ENCODE measurements around the gene DNAH10.

DNAH10 gene

DNA sequence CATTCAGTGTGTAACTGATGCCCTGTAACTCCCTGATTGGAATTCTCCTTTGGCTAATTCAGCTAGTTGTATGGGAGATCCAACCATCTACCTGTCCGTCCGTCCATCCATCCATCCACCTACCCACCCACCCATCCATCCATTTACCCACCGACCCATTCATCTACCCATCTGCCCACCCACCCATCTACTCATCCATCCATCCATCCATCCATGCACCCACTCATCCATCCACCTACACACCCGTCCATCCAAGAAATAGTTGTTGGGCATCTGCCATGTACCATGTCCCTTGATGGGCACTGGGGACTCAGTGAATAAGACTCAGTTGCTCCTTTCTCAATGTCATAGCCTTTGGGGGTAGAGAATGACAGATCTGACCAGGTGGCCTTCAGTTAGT, 162.4 kb downstream of the DNAH10 start:
- no peaks in the 10 kb centered on the region for H3K9me3 ChIP-seq (ENCODE audit: control extremely low read depth in 1 of 5, control insufficient read depth in 4 of 5, insufficient read depth in 2 of 5, low read depth in 1 of 5, low read length in 4 of 5)
- no peak overlapping the region for H3K4me3 ChIP-seq (ENCODE audit: control insufficient read depth in 1 of 7, extremely low read depth in 1 of 7, insufficient read depth in 4 of 7, low read depth in 2 of 7, low read length in 6 of 7)
- 89% methylated on average over 3 of the region's 4 CpGs for WGBS (ENCODE audit: insufficient coverage)
- no peaks in the 10 kb centered on the region for H3K36me3 ChIP-seq (ENCODE audit: control insufficient read depth in 4 of 4, insufficient read depth in 4 of 4, low read length in 3 of 4)
- ChIA-PET POLR2A (no interaction called here), CTCF (interaction anchor here (1.4 kb wide), 1 partner anchor 14 kb away, joined by 5 read pairs; no protein-coding TSS in a partner anchor)
- H3K4me1 ChIP-seq (ENCODE audit: control extremely low read depth in 1 of 4, control insufficient read depth in 4 of 4, insufficient read depth in 4 of 4, low read length in 3 of 4) = no peaks in the 10 kb centered on the region
- DNase-seq = no peak
- H3K27ac ChIP-seq (ENCODE audit: insufficient read depth in 1 of 2, low read depth in 1 of 2, low read length in 2 of 2, poor library complexity in 1 of 2, severe bottlenecking in 2 of 2) = no peak overlapping the region
- H3K27me3 ChIP-seq (replicated peaks in 2 of 5; ENCODE audit: control insufficient read depth in 4 of 5, insufficient read depth in 5 of 5, low read length in 4 of 5) = no peaks in the 10 kb centered on the region

DNA sequence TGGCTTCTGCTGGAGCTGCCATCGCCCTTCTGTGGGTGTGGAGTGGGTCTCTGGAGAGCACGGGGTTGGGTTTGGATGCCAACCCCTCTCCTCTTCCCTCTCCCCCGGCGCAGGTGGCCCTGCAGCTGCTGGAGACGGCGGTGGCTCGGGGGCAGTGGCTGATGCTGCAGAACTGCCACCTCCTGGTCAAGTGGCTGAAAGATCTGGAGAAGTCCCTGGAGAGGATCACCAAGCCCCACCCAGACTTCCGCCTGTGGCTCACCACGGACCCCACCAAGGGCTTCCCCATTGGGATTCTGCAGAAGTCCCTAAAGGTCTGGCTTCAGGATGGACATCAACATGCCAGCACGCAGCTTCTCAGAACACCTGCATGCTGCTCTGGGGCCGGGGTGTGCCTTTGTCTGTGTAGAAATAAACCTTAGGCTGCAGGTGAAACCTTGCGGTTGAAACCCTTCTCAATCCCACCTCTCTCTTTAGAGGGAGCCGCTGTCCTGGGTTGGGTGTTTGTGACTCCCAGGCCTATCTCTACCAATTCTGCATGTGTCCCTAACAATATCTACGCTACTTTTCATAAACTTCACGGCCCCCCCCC, 166.3 kb downstream of the DNAH10 start:
- H3K9me3 ChIP-seq (ENCODE audit: control extremely low read depth in 1 of 5, control insufficient read depth in 4 of 5, insufficient read depth in 2 of 5, low read depth in 1 of 5, low read length in 4 of 5) = no peaks in the 10 kb centered on the region
- H3K27me3 ChIP-seq (replicated peaks in 2 of 5; ENCODE audit: control insufficient read depth in 4 of 5, insufficient read depth in 5 of 5, low read length in 4 of 5) = no peaks in the 10 kb centered on the region
- H3K4me3 ChIP-seq (ENCODE audit: control insufficient read depth in 1 of 7, extremely low read depth in 1 of 7, insufficient read depth in 4 of 7, low read depth in 2 of 7, low read length in 6 of 7) = no peak overlapping the region
- no peaks in the 10 kb centered on the region for H3K36me3 ChIP-seq (ENCODE audit: control insufficient read depth in 4 of 4, insufficient read depth in 4 of 4, low read length in 3 of 4)
- CTCF ChIA-PET = interaction anchor here (0.8 to 1.9 kb wide), 5 partner anchors 23 to 55 kb away, joined by 3 to 6 read pairs (median 5); no protein-coding TSS in a partner anchor
- H3K27ac ChIP-seq (ENCODE audit: insufficient read depth in 1 of 2, low read depth in 1 of 2, low read length in 2 of 2, poor library complexity in 1 of 2, severe bottlenecking in 2 of 2) = no peak overlapping the region
- DNase-seq = no peak
- H3K4me1 ChIP-seq (ENCODE audit: control extremely low read depth in 1 of 4, control insufficient read depth in 4 of 4, insufficient read depth in 4 of 4, low read length in 3 of 4) = no peaks in the 10 kb centered on the region
- 94% methylated on average over 8 of the region's 15 CpGs for WGBS (ENCODE audit: insufficient coverage)
- POLR2A ChIA-PET = no interaction called here

GRCh38 chr12:123928897-123929296, 166.8 kb downstream of the DNAH10 start:
- H3K9me3 ChIP-seq (ENCODE audit: control extremely low read depth in 1 of 5, control insufficient read depth in 4 of 5, insufficient read depth in 2 of 5, low read depth in 1 of 5, low read length in 4 of 5) = no peaks in the 10 kb centered on the region
- no peak overlapping the region for H3K27ac ChIP-seq (ENCODE audit: insufficient read depth in 1 of 2, low read depth in 1 of 2, low read length in 2 of 2, poor library complexity in 1 of 2, severe bottlenecking in 2 of 2)
- H3K4me1 ChIP-seq (ENCODE audit: control extremely low read depth in 1 of 4, control insufficient read depth in 4 of 4, insufficient read depth in 4 of 4, low read length in 3 of 4) = no peaks in the 10 kb centered on the region
- POLR2A ChIA-PET = no interaction called here
- CTCF ChIA-PET = interaction anchor here (0.9 to 1.9 kb wide), 2 partner anchors 24 to 55 kb away, joined by 3 to 6 read pairs; no protein-coding TSS in a partner anchor
- no peak overlapping the region for H3K4me3 ChIP-seq (ENCODE audit: control insufficient read depth in 1 of 7, extremely low read depth in 1 of 7, insufficient read depth in 4 of 7, low read depth in 2 of 7, low read length in 6 of 7)
- 100% methylated on average over 3 of the region's 7 CpGs for WGBS (ENCODE audit: insufficient coverage)
- H3K27me3 ChIP-seq (replicated peaks in 2 of 5; ENCODE audit: control insufficient read depth in 4 of 5, insufficient read depth in 5 of 5, low read length in 4 of 5) = no peaks in the 10 kb centered on the region
- H3K36me3 ChIP-seq (ENCODE audit: control insufficient read depth in 4 of 4, insufficient read depth in 4 of 4, low read length in 3 of 4) = no peaks in the 10 kb centered on the region
- no peak for DNase-seq

DNA sequence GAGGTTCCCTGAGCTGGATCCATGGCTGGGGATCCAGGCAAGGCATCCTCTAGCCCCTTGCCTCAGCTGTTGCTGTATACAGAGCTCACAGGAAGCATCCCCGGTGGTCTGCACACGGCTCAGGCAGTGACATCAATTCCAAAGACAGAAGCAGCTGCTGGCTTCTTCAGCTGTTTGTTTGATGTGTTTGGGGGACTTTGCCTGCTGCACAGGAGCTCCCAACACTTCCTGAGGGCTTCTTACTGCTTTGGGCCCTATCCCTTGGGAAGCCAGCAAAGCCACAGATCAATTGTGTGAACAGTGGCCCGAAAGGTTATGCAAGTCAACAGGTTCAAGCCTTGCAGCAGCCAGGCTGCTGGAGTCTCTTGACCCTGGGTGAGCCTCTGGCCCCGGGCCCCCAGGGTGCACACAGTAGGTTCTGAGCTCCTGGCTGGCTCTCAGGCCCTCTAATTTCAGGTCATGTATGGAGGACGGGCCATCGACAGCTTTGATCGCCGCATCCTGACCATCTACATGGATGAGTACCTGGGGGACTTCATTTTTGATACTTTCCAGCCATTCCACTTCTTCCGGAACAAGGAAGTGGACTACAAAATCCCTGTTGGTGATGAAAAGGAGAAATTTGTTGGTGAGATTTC, 168.0 kb downstream of the DNAH10 start:
- WGBS (ENCODE audit: insufficient coverage) = 98% methylated on average over 7 of the region's 9 CpGs
- CTCF ChIA-PET = interaction anchor here (0.5 to 1.9 kb wide), 2 partner anchors 25 to 78 kb away, joined by 3 to 6 read pairs; no protein-coding TSS in a partner anchor
- Histone ChIP-seq H3K4me3 (ENCODE audit: control insufficient read depth in 1 of 7, extremely low read depth in 1 of 7, insufficient read depth in 4 of 7, low read depth in 2 of 7, low read length in 6 of 7) (no peak overlapping the region), H3K27me3 (replicated peaks in 2 of 5; ENCODE audit: control insufficient read depth in 4 of 5, insufficient read depth in 5 of 5, low read length in 4 of 5) (no peaks in the 10 kb centered on the region), H3K36me3 (ENCODE audit: control insufficient read depth in 4 of 4, insufficient read depth in 4 of 4, low read length in 3 of 4) (peaks cover 0 to 2% (median 0%) of the 10 kb centered on the region in 4 experiments), H3K27ac (ENCODE audit: insufficient read depth in 1 of 2, low read depth in 1 of 2, low read length in 2 of 2, poor library complexity in 1 of 2, severe bottlenecking in 2 of 2) (no peak overlapping the region), H3K4me1 (ENCODE audit: control extremely low read depth in 1 of 4, control insufficient read depth in 4 of 4, insufficient read depth in 4 of 4, low read length in 3 of 4) (no peaks in the 10 kb centered on the region), H3K9me3 (ENCODE audit: control extremely low read depth in 1 of 5, control insufficient read depth in 4 of 5, insufficient read depth in 2 of 5, low read depth in 1 of 5, low read length in 4 of 5) (no peaks in the 10 kb centered on the region)
- POLR2A ChIA-PET = no interaction called here
- DNase-seq = no peak

GRCh38 chr12:123931686-123932321, 169.7 kb downstream of the DNAH10 start:
- H3K9me3 ChIP-seq (ENCODE audit: control extremely low read depth in 1 of 5, control insufficient read depth in 4 of 5, insufficient read depth in 2 of 5, low read depth in 1 of 5, low read length in 4 of 5) = no peaks in the 10 kb centered on the region
- no peak overlapping the region for H3K27ac ChIP-seq (ENCODE audit: insufficient read depth in 1 of 2, low read depth in 1 of 2, low read length in 2 of 2, poor library complexity in 1 of 2, severe bottlenecking in 2 of 2)
- DNase-seq = no peak
- CTCF ChIA-PET = no interaction called here
- no peak overlapping the region for H3K4me3 ChIP-seq (ENCODE audit: control insufficient read depth in 1 of 7, extremely low read depth in 1 of 7, insufficient read depth in 4 of 7, low read depth in 2 of 7, low read length in 6 of 7)
- peaks cover 0 to 12% (median 2%) of the 10 kb centered on the region in 4 experiments for H3K36me3 ChIP-seq (ENCODE audit: control insufficient read depth in 4 of 4, insufficient read depth in 4 of 4, low read length in 3 of 4)
- H3K27me3 ChIP-seq (replicated peaks in 2 of 5; ENCODE audit: control insufficient read depth in 4 of 5, insufficient read depth in 5 of 5, low read length in 4 of 5) = no peaks in the 10 kb centered on the region
- no peaks in the 10 kb centered on the region for H3K4me1 ChIP-seq (ENCODE audit: control extremely low read depth in 1 of 4, control insufficient read depth in 4 of 4, insufficient read depth in 4 of 4, low read length in 3 of 4)
- WGBS (ENCODE audit: insufficient coverage) = 98% methylated on average over 8 of the region's 14 CpGs
- POLR2A ChIA-PET = interaction anchor here (0.6 kb wide), 1 partner anchor 458 kb away, joined by 4 read pairs; no protein-coding TSS in a partner anchor

DNA sequence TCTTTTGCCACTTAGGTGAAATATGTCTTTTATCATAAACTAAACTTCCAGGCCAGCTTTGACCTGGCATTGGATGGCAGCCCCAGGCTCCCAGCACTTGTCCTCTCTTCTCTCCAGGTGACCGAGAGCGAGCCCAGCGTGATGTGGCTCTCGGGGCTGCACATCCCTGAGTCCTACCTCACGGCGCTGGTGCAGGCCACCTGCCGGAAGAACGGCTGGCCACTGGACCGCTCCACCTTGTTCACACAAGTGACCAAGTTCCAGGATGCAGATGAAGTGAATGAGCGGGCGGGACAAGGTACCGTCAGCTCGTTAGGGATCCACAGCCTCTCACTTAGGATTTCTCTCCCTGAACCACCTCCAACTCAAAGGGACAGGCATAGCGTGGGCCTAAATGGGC, 171.1 kb downstream of the DNAH10 start:
- Histone ChIP-seq H3K36me3 (ENCODE audit: control insufficient read depth in 4 of 4, insufficient read depth in 4 of 4, low read length in 3 of 4) (peaks cover 0 to 15% (median 2%) of the 10 kb centered on the region in 4 experiments), H3K4me1 (ENCODE audit: control extremely low read depth in 1 of 4, control insufficient read depth in 4 of 4, insufficient read depth in 4 of 4, low read length in 3 of 4) (peaks cover 0 to 12% (median 9%) of the 10 kb centered on the region in 4 experiments), H3K9me3 (ENCODE audit: control extremely low read depth in 1 of 5, control insufficient read depth in 4 of 5, insufficient read depth in 2 of 5, low read depth in 1 of 5, low read length in 4 of 5) (no peaks in the 10 kb centered on the region), H3K4me3 (ENCODE audit: control insufficient read depth in 1 of 7, extremely low read depth in 1 of 7, insufficient read depth in 4 of 7, low read depth in 2 of 7, low read length in 6 of 7) (no peak overlapping the region), H3K27me3 (replicated peaks in 2 of 5; ENCODE audit: control insufficient read depth in 4 of 5, insufficient read depth in 5 of 5, low read length in 4 of 5) (no peaks in the 10 kb centered on the region), H3K27ac (ENCODE audit: insufficient read depth in 1 of 2, low read depth in 1 of 2, low read length in 2 of 2, poor library complexity in 1 of 2, severe bottlenecking in 2 of 2) (no peak overlapping the region)
- ChIA-PET POLR2A (no interaction called here), CTCF (interaction anchor here (0.7 to 2.3 kb wide), 3 partner anchors 28 to 45 kb away, joined by 3 to 7 read pairs (median 4); no protein-coding TSS in a partner anchor)
- 96% methylated on average over 11 of the region's 14 CpGs for WGBS (ENCODE audit: insufficient coverage)
- DNase-seq = no peak
